OCI-LY7 (cell line): ENCODE results near the gene HTT. TPM values are rescaled to one million over a fixed set of nuclear protein-coding genes. Genes with fewer than 3 reads are reported as not detected.

Experiments used
- BruUV-seq: library from RNA; stranded (reverse); fragments of 400-500 nt; replicated peaks from 2 replicates; lab custom pipeline; 2021; lab: Mats Ljungman, UMichigan
- CTCF ChIA-PET: fragments of 300-600 bp; sonication (Branson Sonifier 250); formaldehyde crosslinking; loops from one replicate; lab custom pipeline; 2022; ENCODE audit warnings: antibody characterized with exemption; ENCODE audit not compliant: unreplicated experiment; lab: Charles Lee
- POLR2A ChIA-PET: fragments of 300-600 bp; sonication (Branson Sonifier 250); formaldehyde crosslinking; loops from one replicate; lab custom pipeline; 2022; ENCODE audit warnings: antibody characterized with exemption; lab: Charles Lee
- DNase-seq: peaks from one replicate; pipeline ENCODE4 v3.0.0-alpha.2; 2015; ENCODE audit warnings: low spot score
- H2AFZ ChIP-seq: fragments of 200-600 bp; sonication (generic), shearing (Covaris generic); 2 replicates; pipeline ENCODE4 v1.6.1; 2014; ENCODE audit warnings: mild to moderate bottlenecking, antibody characterized with exemption, low read length, moderate library complexity
- H3K27ac ChIP-seq: fragments of 200-600 bp; sonication (generic); 2 replicates; pipeline ENCODE4 v1.5.1; 2014; ENCODE audit warnings: mixed run types, low read depth, mild to moderate bottlenecking, moderate library complexity, low read length, inconsistent platforms; ENCODE audit not compliant: poor library complexity, severe bottlenecking
- H3K36me3 ChIP-seq: fragments of 200-600 bp; sonication (generic); 2 replicates; pipeline ENCODE4 v1.6.1; 2014; ENCODE audit warnings: mild to moderate bottlenecking, antibody characterized with exemption, low read length, moderate library complexity, mixed read lengths; ENCODE audit not compliant: insufficient read depth
- H3K4me1 ChIP-seq: fragments of 200-600 bp; sonication (generic); 2 replicates; pipeline ENCODE4 v1.5.1; 2014; ENCODE audit warnings: mild to moderate bottlenecking, low read length; ENCODE audit not compliant: insufficient read depth, poor library complexity, severe bottlenecking
- H3K4me2 ChIP-seq: fragments of 200-600 bp; sonication (generic); 2 replicates; pipeline ENCODE4 v1.6.1; 2014; ENCODE audit warnings: mild to moderate bottlenecking, low read length
- H3K4me3 ChIP-seq: fragments of 200-600 bp; sonication (generic); 2 replicates; pipeline ENCODE4 v1.5.1; 2014; ENCODE audit warnings: mild to moderate bottlenecking, low read depth, low read length; ENCODE audit not compliant: poor library complexity, severe bottlenecking
- H3K79me2 ChIP-seq: fragments of 200-600 bp; sonication (generic); 2 replicates; pipeline ENCODE4 v1.6.1; 2016; ENCODE audit warnings: low read depth, mild to moderate bottlenecking, low read length, moderate library complexity, mixed read lengths; ENCODE audit not compliant: insufficient read depth
- H3K9me2 ChIP-seq: fragments of 200-600 bp; sonication (generic); 2 replicates; pipeline ENCODE4 v1.6.1; 2016; ENCODE audit warnings: mild to moderate bottlenecking, low read length, mixed read lengths; ENCODE audit not compliant: insufficient read depth
- H3K9me3 ChIP-seq: fragments of 200-600 bp; sonication (generic); 2 replicates; pipeline ENCODE4 v1.6.1; 2014; ENCODE audit warnings: mild to moderate bottlenecking, mixed run types, low read length, mixed read lengths
- H4K20me1 ChIP-seq: fragments of 200-600 bp; sonication (generic); 2 replicates; pipeline ENCODE4 v1.6.1; 2014; ENCODE audit warnings: mild to moderate bottlenecking, antibody characterized with exemption, low read length, moderate library complexity, mixed read lengths; ENCODE audit not compliant: insufficient read depth
- CTCF ChIP-seq: fragments of 200-600 bp; sonication (generic); conservative IDR thresholded peaks from 2 replicates; pipeline ENCODE4 v1.5.1; 2014; ENCODE audit warnings: mild to moderate bottlenecking, antibody characterized with exemption, low read length, moderate library complexity, mixed read lengths
- EZH2phosphoT487 ChIP-seq: fragments of 200-600 bp; sonication (generic); IDR thresholded peaks from 2 replicates; pipeline ENCODE4 v1.6.1; 2018; ENCODE audit warnings: low read depth, borderline replicate concordance, mild to moderate bottlenecking, mixed run types, antibody characterized with exemption, low read length, moderate library complexity, mixed read lengths
- intact Hi-C: fragments of 100-400 bp; cut with micrococcal nuclease; formaldehyde crosslinking; loops from one replicate; pipeline ENCODE4 v1.10.0; 2022; ENCODE audit not compliant: unreplicated experiment
- total RNA-seq, 2 experiments: library from RNA; depleted of rRNA in 1 of 2; stranded (reverse); fragments of >200 nt in 1 of 2; shearing (Covaris generic) in 1 of 2; gene quantifications; 2 replicates each; pipeline ENCODE4 v1.2.3, GENCODE V29; 2014 to 2022

HTT gene
- total RNA-seq, 2 experiments from 2014 or later, result 36.4 to 91.3 TPM

GRCh38 chr4:3269991-3270611 lies 195.6 kb downstream of the HTT start:
- no peak for TF ChIP-seq CTCF
- no peak for TF ChIP-seq EZH2phosphoT487
- Histone ChIP-seq H4K20me1 (no peaks in the 10 kb centered on the region), H3K27ac (no peak overlapping the region), H3K9me3 (no peaks in the 10 kb centered on the region), H3K4me2 (no peak overlapping the region), H3K36me3 (no peaks in the 10 kb centered on the region), H3K79me2 (no peaks in the 10 kb centered on the region), H2AFZ (no peak overlapping the region), H3K9me2 (no peaks in the 10 kb centered on the region), H3K4me1 (no peaks in the 10 kb centered on the region), H3K4me3 (no peak overlapping the region)
- ChIA-PET POLR2A (no interaction called here), CTCF (no interaction called here)
- BruUV-seq, result no TSS peak
- no peak for DNase-seq
- intact Hi-C loops, result no loop called here

- no peak for TF ChIP-seq CTCF
- TF ChIP-seq EZH2phosphoT487, result no peak
- DNase-seq, result no peak
- POLR2A ChIA-PET, result interaction anchor here (1.1 kb wide), 1 partner anchor 131 kb away, joined by 4 read pairs; no protein-coding TSS in a partner anchor
- Histone ChIP-seq H3K4me3 (no peak overlapping the region), H3K36me3 (no peaks in the 10 kb centered on the region), H3K9me3 (no peaks in the 10 kb centered on the region), H3K9me2 (no peaks in the 10 kb centered on the region), H2AFZ (no peak overlapping the region), H4K20me1 (no peaks in the 10 kb centered on the region), H3K4me1 (no peaks in the 10 kb centered on the region), H3K4me2 (no peak overlapping the region), H3K79me2 (no peaks in the 10 kb centered on the region), H3K27ac (no peak overlapping the region)
- no TSS peak for BruUV-seq
- CTCF ChIA-PET, result no interaction called here
- intact Hi-C loops, result no loop called here
Observed at GRCh38 chr4:3271131-3271530, 196.7 kb downstream of the HTT start.

- no peak for TF ChIP-seq EZH2phosphoT487
- TF ChIP-seq CTCF, result no peak
- no peaks in the 10 kb centered on the region for H3K36me3 ChIP-seq
- H3K4me2 ChIP-seq, result no peak overlapping the region
- DNase-seq, result no peak
- BruUV-seq, result no TSS peak
- ChIA-PET CTCF (no interaction called here), POLR2A (interaction anchor here (0.6 kb wide), 1 partner anchor 19 kb away, joined by 3 read pairs; no protein-coding TSS in a partner anchor)
- H3K9me2 ChIP-seq, result no peaks in the 10 kb centered on the region
- intact Hi-C loops, result no loop called here
- no peak overlapping the region for H2AFZ ChIP-seq
- no peaks in the 10 kb centered on the region; the same call in 1 of the 2 replicates for H3K9me3 ChIP-seq
- no peaks in the 10 kb centered on the region for H3K79me2 ChIP-seq
- H3K27ac ChIP-seq, result no peak overlapping the region
- H3K4me3 ChIP-seq, result no peak overlapping the region
- no peaks in the 10 kb centered on the region for H3K4me1 ChIP-seq
- no peaks in the 10 kb centered on the region for H4K20me1 ChIP-seq
Observed at GRCh38 chr4:3276986-3277385, 202.5 kb downstream of the HTT start.
